GM21367 (cell line): ENCODE measurements around the gene MGRN1.

Experiments
- ATAC-seq: cut with Tn5 transposase; IDR thresholded peaks from one replicate; pipeline ENCODE4 v1.9.1; 2021; ENCODE audit not compliant: unreplicated experiment

The MGRN1 gene

GRCh38 chr16:4695473-4696171 lies 71.0 kb downstream of the MGRN1 start:
- ATAC-seq = no peak

GRCh38 chr16:4696172-4696904 lies 71.7 kb downstream of the MGRN1 start:
- ATAC-seq = no peak

- no peak for ATAC-seq
Observed at GRCh38 chr16:4696905-4697847, 72.5 kb downstream of the MGRN1 start.

GRCh38 chr16:4697848-4698291 lies 73.2 kb downstream of the MGRN1 start:
- ATAC-seq = no peak

- no peak for ATAC-seq
Observed at GRCh38 chr16:4698321-4699045, 73.9 kb downstream of the MGRN1 start.

- no peak for ATAC-seq
Observed at GRCh38 chr16:4699046-4699556, 74.5 kb downstream of the MGRN1 start.

- ATAC-seq = no peak
Observed at GRCh38 chr16:4700380-4700996, 75.9 kb downstream of the MGRN1 start.

GRCh38 chr16:4700997-4701743 lies 76.5 kb downstream of the MGRN1 start:
- ATAC-seq = no peak

GRCh38 chr16:4701791-4702465 lies 77.3 kb downstream of the MGRN1 start:
- ATAC-seq = no peak

GRCh38 chr16:4702466-4702808 lies 77.8 kb downstream of the MGRN1 start:
- ATAC-seq = no peak

GRCh38 chr16:4703906-4704305 lies 79.3 kb downstream of the MGRN1 start:
- no peak for ATAC-seq

- no peak for ATAC-seq
Observed at GRCh38 chr16:4704491-4704890, 79.9 kb downstream of the MGRN1 start.

- ATAC-seq = no peak
Observed at GRCh38 chr16:4704913-4705312, 80.3 kb downstream of the MGRN1 start.

- no peak for ATAC-seq
Observed at GRCh38 chr16:4706871-4707270, 82.2 kb downstream of the MGRN1 start.

GRCh38 chr16:4709481-4709880 lies 84.9 kb downstream of the MGRN1 start:
- no peak for ATAC-seq

- no peak for ATAC-seq
Observed at GRCh38 chr16:4713663-4714501, 89.3 kb downstream of the MGRN1 start.

GRCh38 chr16:4714996-4715395 lies 90.4 kb downstream of the MGRN1 start:
- ATAC-seq = no peak

GRCh38 chr16:4718466-4718865 lies 93.8 kb downstream of the MGRN1 start:
- no peak for ATAC-seq
